HG03159 (cell line): ENCODE results near the gene HOXA13.

ENCODE experiments used
- ATAC-seq: cut with Tn5 transposase; IDR thresholded peaks from one replicate; pipeline ENCODE4 v1.9.1; 2021; ENCODE audit warnings: mild to moderate bottlenecking, moderate library complexity; ENCODE audit not compliant: unreplicated experiment

Gene HOXA13

GRCh38 chr7:27237735-27238334, 37.9 kb upstream of the HOXA13 start:
- ATAC-seq, result no peak

GRCh38 chr7:27235387-27236311, 35.8 kb upstream of the HOXA13 start:
- no peak for ATAC-seq

- no peak for ATAC-seq
Measured at GRCh38 chr7:27229448-27229847, 29.6 kb upstream of the HOXA13 start.

GRCh38 chr7:27224983-27225934, 25.4 kb upstream of the HOXA13 start:
- no peak for ATAC-seq

- no peak for ATAC-seq
Measured at GRCh38 chr7:27223941-27224575, 24.2 kb upstream of the HOXA13 start.

GRCh38 chr7:27221201-27221797, 21.4 kb upstream of the HOXA13 start:
- no peak for ATAC-seq

- no peak for ATAC-seq
Measured at GRCh38 chr7:27220440-27220955, 20.6 kb upstream of the HOXA13 start.

GRCh38 chr7:27219821-27220220, 19.9 kb upstream of the HOXA13 start:
- ATAC-seq, result no peak

- no peak for ATAC-seq
Measured at GRCh38 chr7:27217951-27218350, 18.1 kb upstream of the HOXA13 start.

- no peak for ATAC-seq
Measured at GRCh38 chr7:27215356-27215755, 15.5 kb upstream of the HOXA13 start.

GRCh38 chr7:27214239-27214950, 14.5 kb upstream of the HOXA13 start:
- ATAC-seq, result no peak

GRCh38 chr7:27213433-27214238, 13.7 kb upstream of the HOXA13 start:
- ATAC-seq, result no peak

- ATAC-seq, result no peak
Measured at GRCh38 chr7:27212497-27213432, 12.9 kb upstream of the HOXA13 start.

- no peak for ATAC-seq
Measured at GRCh38 chr7:27211764-27212204, 11.9 kb upstream of the HOXA13 start.

GRCh38 chr7:27211084-27211446, 11.2 kb upstream of the HOXA13 start:
- ATAC-seq, result no peak

GRCh38 chr7:27210441-27211083, 10.7 kb upstream of the HOXA13 start:
- ATAC-seq, result no peak

- no peak for ATAC-seq
Measured at GRCh38 chr7:27209933-27210440, 10.1 kb upstream of the HOXA13 start.
